ENCODE results near the gene TRMT5. TPM values are rescaled to one million over a fixed set of nuclear protein-coding genes. Genes with fewer than 3 reads are reported as not detected.

The TRMT5 gene
- total and polyA plus RNA-seq, 10 donors = 3.3 to 11.4 (median 5.9) TPM

GRCh38 chr14:60968099-60968498, 12.8 kb downstream of the TRMT5 start:
- Histone ChIP-seq H3K4me1 (no peaks in the 10 kb centered on the region), H3K4me3 (no peak overlapping the region), H3K27me3 (replicated peaks in 1 of 7) (no peaks in the 10 kb centered on the region), H3K9me3 (no peaks in the 10 kb centered on the region), H3K36me3 (peaks cover 0 to 10% (median 0%) of the 10 kb centered on the region in 6 donors), H3K27ac (no peak overlapping the region)
- DNase-seq = no peak
- 83 to 98% (median 95%) methylated on average over 1 of the region's 1 CpG for WGBS, 5 donors
- TF ChIP-seq CTCF (IDR thresholded peaks at IDR 0.05 in 8 of 11, conservative IDR thresholded peaks at IDR 0.05 in 3 of 11) (no peak), POLR2AphosphoS5 (IDR thresholded peaks at IDR 0.05) (no peak), POLR2A (IDR thresholded peaks at IDR 0.05) (no peak)
- intact Hi-C loops (cut with DNase I; ENCODE audit: low total_unique reads) = no loop called here

- no peak overlapping the region for H3K27ac ChIP-seq
- DNase-seq = no peak
- TF ChIP-seq POLR2A (IDR thresholded peaks at IDR 0.05) (no peak), CTCF (IDR thresholded peaks at IDR 0.05 in 8 of 11, conservative IDR thresholded peaks at IDR 0.05 in 3 of 11) (no peak), POLR2AphosphoS5 (IDR thresholded peaks at IDR 0.05) (no peak)
- H3K36me3 ChIP-seq = peaks cover 0 to under 1% (median 0%) of the 10 kb centered on the region in 6 donors
- H3K27me3 ChIP-seq (replicated peaks in 1 of 7) = no peaks in the 10 kb centered on the region
- intact Hi-C loops (cut with DNase I; ENCODE audit: low total_unique reads) = no loop called here
- no peaks in the 10 kb centered on the region for H3K9me3 ChIP-seq
- no peak overlapping the region for H3K4me3 ChIP-seq
- no peaks in the 10 kb centered on the region for H3K4me1 ChIP-seq
Measured at GRCh38 chr14:60965402-60965801, 15.5 kb downstream of the TRMT5 start.

GRCh38 chr14:60964904-60965303, 16.0 kb downstream of the TRMT5 start:
- Histone ChIP-seq H3K27me3 (replicated peaks in 1 of 7) (no peaks in the 10 kb centered on the region), H3K9me3 (peaks cover 0 to 5% (median 0%) of the 10 kb centered on the region in 8 donors), H3K27ac (no peak overlapping the region), H3K4me1 (no peaks in the 10 kb centered on the region), H3K4me3 (no peak overlapping the region), H3K36me3 (peaks cover 0 to 5% (median 0%) of the 10 kb centered on the region in 6 donors)
- intact Hi-C loops (cut with DNase I; ENCODE audit: low total_unique reads) = no loop called here
- no peak for DNase-seq
- WGBS, 5 donors = 78 to 94% (median 88%) methylated on average over 2 of the region's 2 CpGs
- TF ChIP-seq POLR2A (IDR thresholded peaks at IDR 0.05) (no peak), POLR2AphosphoS5 (IDR thresholded peaks at IDR 0.05) (no peak), CTCF (IDR thresholded peaks at IDR 0.05 in 8 of 11, conservative IDR thresholded peaks at IDR 0.05 in 3 of 11) (no peak)

- no peaks in the 10 kb centered on the region for H3K27me3 ChIP-seq (replicated peaks in 1 of 7)
- TF ChIP-seq POLR2A (IDR thresholded peaks at IDR 0.05) = no peak
- no peak for TF ChIP-seq POLR2AphosphoS5 (IDR thresholded peaks at IDR 0.05)
- no peak for TF ChIP-seq CTCF (IDR thresholded peaks at IDR 0.05 in 8 of 11, conservative IDR thresholded peaks at IDR 0.05 in 3 of 11)
- WGBS, 5 donors = 64 to 83% (median 72%) methylated on average over 2 of the region's 2 CpGs
- H3K4me1 ChIP-seq = no peaks in the 10 kb centered on the region
- peaks cover 0 to 15% (median 9%) of the 10 kb centered on the region in 8 donors for H3K9me3 ChIP-seq
- H3K27ac ChIP-seq = no peak overlapping the region
- H3K36me3 ChIP-seq = peaks cover 0 to 10% (median 0%) of the 10 kb centered on the region in 6 donors
- H3K4me3 ChIP-seq = no peak overlapping the region
- no peak for DNase-seq
- intact Hi-C loops (cut with DNase I; ENCODE audit: low total_unique reads) = no loop called here
Measured at GRCh38 chr14:60963761-60964160, 17.1 kb downstream of the TRMT5 start.
